NT2/D1 (cell line): ENCODE data around the gene TMEM163.

Experiments used
- DNase-seq: peaks from one replicate; pipeline ENCODE4 v3.0.0-alpha.2; 2011; ENCODE audit warnings: low read depth, low spot score
- H3K27me3 ChIP-seq: 2 replicates; pipeline ENCODE4 v1.6.0; 2011; ENCODE audit warnings: mild to moderate bottlenecking; ENCODE audit not compliant: insufficient read length, insufficient read depth
- H3K36me3 ChIP-seq: 2 replicates; pipeline ENCODE4 v1.6.1; 2011; ENCODE audit warnings: mild to moderate bottlenecking, low read length, mixed read lengths; ENCODE audit not compliant: insufficient read depth, insufficient read length
- H3K4me1 ChIP-seq: 2 replicates; pipeline ENCODE4 v1.5.1; 2011; ENCODE audit not compliant: insufficient read depth, insufficient read length
- H3K4me3 ChIP-seq: 2 replicates; pipeline ENCODE4 v1.5.1; 2011; ENCODE audit warnings: low read depth; ENCODE audit not compliant: insufficient read length
- H3K9ac ChIP-seq: 2 replicates; pipeline ENCODE4 v1.6.0; 2011; ENCODE audit warnings: low read depth; ENCODE audit not compliant: insufficient read length
- H3K9me3 ChIP-seq: 2 replicates; pipeline ENCODE4 v1.5.1; 2011; ENCODE audit warnings: mild to moderate bottlenecking, low read length; ENCODE audit not compliant: insufficient read depth
- SUZ12 ChIP-seq: IDR thresholded peaks from 2 replicates; pipeline ENCODE4 v1.6.1; 2011; ENCODE audit not compliant: insufficient read length, insufficient read depth; ENCODE audit errors: extremely low read depth
- YY1 ChIP-seq: IDR thresholded peaks from 2 replicates; pipeline ENCODE4 v1.6.1; 2011; ENCODE audit not compliant: insufficient read length, insufficient read depth
- ZNF274 ChIP-seq: IDR thresholded peaks from 2 replicates; pipeline ENCODE4 v1.6.1; 2011; ENCODE audit warnings: mild to moderate bottlenecking, low read depth, low read length

Gene TMEM163

GRCh38 chr2:134679294-134679693 lies 39.5 kb downstream of the TMEM163 start:
- DNase-seq, result no peak
- H3K27me3 ChIP-seq, result no peaks in the 10 kb centered on the region
- H3K9ac ChIP-seq, result no peak overlapping the region
- H3K9me3 ChIP-seq, result no peaks in the 10 kb centered on the region
- TF ChIP-seq YY1 (no peak), SUZ12 (no peak), ZNF274 (no peak)
- no peak overlapping the region for H3K4me3 ChIP-seq
- H3K36me3 ChIP-seq, result no peaks in the 10 kb centered on the region
- no peaks in the 10 kb centered on the region for H3K4me1 ChIP-seq

DNA sequence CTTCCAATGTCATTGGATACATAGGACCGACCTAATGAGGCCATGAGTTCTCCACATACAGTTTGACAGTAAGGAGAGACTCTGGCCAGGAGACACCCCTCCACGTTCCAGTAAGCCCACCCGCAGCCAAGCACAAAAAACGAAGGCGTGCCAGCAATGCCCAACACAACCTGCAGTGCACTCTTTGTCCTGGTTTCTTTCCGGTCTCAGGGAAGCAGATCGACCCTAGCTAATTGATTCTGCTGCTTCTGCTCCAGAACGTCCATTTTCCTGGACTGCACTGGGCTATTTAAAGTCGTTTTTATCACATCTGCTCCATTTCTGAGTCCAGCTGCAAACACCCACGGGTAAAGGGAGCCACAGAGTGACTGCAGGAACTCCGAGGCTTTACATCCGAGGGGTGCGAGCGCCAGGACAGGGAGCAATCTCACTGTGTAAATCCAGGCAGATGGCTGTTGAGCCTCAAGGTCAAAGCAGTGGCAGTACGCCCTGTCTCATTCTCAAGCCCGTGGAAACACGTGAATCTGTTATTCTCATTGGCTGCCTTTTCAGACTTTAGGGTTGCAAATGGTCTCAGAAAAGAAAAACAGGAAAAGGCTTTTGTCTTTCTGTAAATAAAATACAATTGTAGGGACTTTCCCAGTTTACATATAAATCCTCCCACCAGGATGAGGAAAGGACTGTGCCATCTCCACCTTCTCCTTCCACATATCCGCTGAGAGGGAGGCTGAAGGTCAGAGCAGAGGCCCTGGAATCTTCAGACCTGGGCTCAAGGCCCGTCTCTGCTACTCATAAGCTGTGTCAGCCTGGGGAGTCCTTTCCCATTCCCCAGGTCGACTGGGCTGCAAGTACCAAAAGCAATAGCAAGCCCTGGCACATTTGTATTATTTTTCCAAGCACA lies 40.7 kb downstream of the TMEM163 start:
- no peak for TF ChIP-seq SUZ12
- no peak for TF ChIP-seq ZNF274
- no peak for TF ChIP-seq YY1
- Histone ChIP-seq H3K9me3 (0 out of 2 replicates have a peak, but pooled peaks cover 6% of the 10 kb centered on the region), H3K4me3 (no peak overlapping the region), H3K36me3 (no peaks in the 10 kb centered on the region), H3K9ac (no peak overlapping the region), H3K4me1 (no peaks in the 10 kb centered on the region), H3K27me3 (no peaks in the 10 kb centered on the region)
- DNase-seq, result no peak

GRCh38 chr2:134676960-134677359 lies 41.8 kb downstream of the TMEM163 start:
- Histone ChIP-seq H3K27me3 (no peaks in the 10 kb centered on the region), H3K9ac (no peak overlapping the region), H3K4me1 (no peaks in the 10 kb centered on the region), H3K9me3 (0 out of 2 replicates have a peak, but pooled peaks cover 9% of the 10 kb centered on the region), H3K4me3 (no peak overlapping the region), H3K36me3 (no peaks in the 10 kb centered on the region)
- DNase-seq, result no peak
- no peak for TF ChIP-seq ZNF274
- TF ChIP-seq YY1, result no peak
- TF ChIP-seq SUZ12, result no peak

DNA sequence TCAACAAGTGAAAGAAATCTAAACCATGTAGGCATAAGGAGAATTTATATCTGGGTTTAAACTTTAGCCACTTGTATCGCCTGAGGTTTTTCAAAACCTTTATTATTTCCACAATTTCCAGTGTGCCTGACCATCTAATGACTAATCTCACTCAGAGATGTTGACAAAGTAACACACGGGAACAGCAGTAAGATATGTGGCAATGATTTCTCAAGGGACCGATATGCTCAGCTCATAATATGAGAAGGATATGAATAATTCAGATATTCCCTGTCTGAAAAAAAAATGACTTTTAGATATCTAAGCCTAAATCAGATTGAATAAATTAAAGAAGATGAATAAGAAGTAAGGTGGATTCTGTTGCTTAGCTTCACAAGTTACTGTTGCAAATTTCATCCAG lies 43.5 kb downstream of the TMEM163 start:
- Histone ChIP-seq H3K4me3 (no peak overlapping the region), H3K9me3 (0 out of 2 replicates have a peak, but pooled peaks cover 9% of the 10 kb centered on the region), H3K27me3 (no peaks in the 10 kb centered on the region), H3K9ac (no peak overlapping the region), H3K36me3 (no peaks in the 10 kb centered on the region), H3K4me1 (peaks cover 2% of the 10 kb centered on the region)
- no peak for DNase-seq
- TF ChIP-seq YY1 (no peak), SUZ12 (no peak), ZNF274 (no peak)

- Histone ChIP-seq H3K27me3 (no peaks in the 10 kb centered on the region), H3K4me1 (peaks cover 2% of the 10 kb centered on the region), H3K4me3 (no peak overlapping the region), H3K9ac (no peak overlapping the region), H3K36me3 (no peaks in the 10 kb centered on the region), H3K9me3 (0 out of 2 replicates have a peak, but pooled peaks cover 9% of the 10 kb centered on the region)
- DNase-seq, result no peak
- TF ChIP-seq YY1 (no peak), SUZ12 (no peak), ZNF274 (no peak)
Measured at GRCh38 chr2:134674687-134675086, 44.1 kb downstream of the TMEM163 start.

DNA sequence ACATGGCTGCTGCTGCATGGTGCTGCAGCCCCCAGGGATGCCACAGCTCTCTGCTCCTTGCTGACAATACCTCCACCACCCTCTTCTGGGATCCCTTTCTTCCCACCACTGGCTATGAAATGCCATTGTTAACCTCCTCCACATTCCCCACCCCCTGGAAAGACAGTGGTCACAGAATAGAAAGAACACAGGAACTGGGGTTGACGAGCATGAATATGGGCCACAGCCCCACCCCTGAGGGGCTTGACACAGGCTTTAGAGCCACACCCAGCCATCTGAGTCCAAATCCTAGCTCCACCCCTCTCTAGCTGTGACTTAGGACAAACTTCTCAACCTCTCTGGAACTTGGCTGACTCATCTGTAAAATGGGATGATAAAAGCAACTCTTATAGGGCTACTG lies 47.3 kb downstream of the TMEM163 start:
- DNase-seq, result peak; percentile 63
- TF ChIP-seq SUZ12, result no peak
- TF ChIP-seq ZNF274, result no peak
- no peak for TF ChIP-seq YY1
- no peaks in the 10 kb centered on the region for H3K36me3 ChIP-seq
- no peaks in the 10 kb centered on the region for H3K27me3 ChIP-seq
- H3K9ac ChIP-seq, result no peak overlapping the region
- H3K9me3 ChIP-seq, result 0 out of 2 replicates have a peak, but pooled peaks cover 9% of the 10 kb centered on the region
- peaks cover 2% of the 10 kb centered on the region for H3K4me1 ChIP-seq
- H3K4me3 ChIP-seq, result no peak overlapping the region

DNA sequence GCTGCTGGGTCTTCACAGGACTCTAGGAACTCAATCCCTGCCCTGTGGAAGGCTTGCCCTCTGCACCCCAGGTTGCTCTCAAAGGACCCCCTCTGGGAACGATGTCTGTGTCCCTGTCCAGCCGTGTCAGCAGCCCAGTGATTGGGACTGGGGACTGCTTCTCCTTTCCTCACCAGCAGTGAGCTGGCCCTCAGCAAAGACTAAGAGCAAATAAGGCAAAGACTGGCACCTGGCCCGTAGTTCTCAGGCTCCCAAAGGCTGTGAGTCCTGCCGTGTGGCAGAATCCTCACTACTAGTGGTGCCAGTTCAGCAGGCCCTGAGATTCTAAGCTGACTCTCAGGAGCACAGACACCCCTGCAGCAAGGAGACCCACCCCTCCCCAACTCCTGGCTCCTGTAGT lies 47.8 kb downstream of the TMEM163 start:
- TF ChIP-seq ZNF274, result no peak
- no peak for TF ChIP-seq SUZ12
- no peak for TF ChIP-seq YY1
- Histone ChIP-seq H3K27me3 (no peaks in the 10 kb centered on the region), H3K9me3 (0 out of 2 replicates have a peak, but pooled peaks cover 9% of the 10 kb centered on the region), H3K9ac (no peak overlapping the region), H3K4me1 (peaks cover 2% of the 10 kb centered on the region), H3K4me3 (no peak overlapping the region), H3K36me3 (no peaks in the 10 kb centered on the region)
- no peak for DNase-seq
